ENCODE data around the gene HELQ.

DNA sequence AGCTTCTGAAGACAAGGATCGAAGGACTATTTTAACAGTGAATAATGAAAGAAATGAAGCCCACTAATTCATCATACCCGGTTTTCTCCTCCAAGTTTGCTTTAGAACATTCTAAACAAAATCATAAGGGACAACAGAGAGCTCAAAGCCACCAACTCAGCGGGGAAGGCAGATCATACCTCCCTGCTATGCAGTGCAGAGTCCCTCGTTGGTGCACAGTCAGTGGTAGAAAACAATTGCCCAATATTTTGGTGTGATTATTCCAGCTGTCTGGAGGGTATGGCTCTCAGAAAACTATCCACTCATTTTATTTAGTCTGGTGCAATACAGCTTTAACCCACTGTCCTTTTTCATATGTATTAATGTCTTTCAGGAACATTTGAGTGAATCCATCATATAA, 61.7 kb downstream of the HELQ start:
- TF ChIP-seq POLR2AphosphoS5 (IDR thresholded peaks at IDR 0.05; ENCODE audit: low read depth, low read length) (no peak), POLR2A (IDR thresholded peaks at IDR 0.05; ENCODE audit: low read depth, low read length) (no peak)
